ENCODE measurements around the gene CHRM4. TPM values are rescaled to one million over a fixed set of nuclear protein-coding genes. Genes with fewer than 3 reads are reported as not detected.

CHRM4 gene
- total RNA-seq, 2 experiments from 2014 or later, result not detected

- intact Hi-C loops (cut with micrococcal nuclease), result no loop called here
- Mint-ChIP-seq H3K4me1 (ENCODE audit: low read depth) (peaks cover 15% of the 10 kb centered on the region), H3K27me3 (no peaks in the 10 kb centered on the region), H3K4me3 (no peak overlapping the region), H3K9me3 (no peaks in the 10 kb centered on the region), H3K27ac (no peak overlapping the region), H3K36me3 (ENCODE audit: low read depth) (peaks cover 22% of the 10 kb centered on the region)
- CTCF ChIA-PET, result interaction anchor here (0.9 to 17.8 kb wide), 2 partner anchors 18 to 246 kb away, joined by 3 to 480 read pairs; partner anchors contain the start of gene DGKZ
- TF ChIP-seq CTCF (IDR thresholded peaks at IDR 0.05), result no peak
- POLR2A ChIA-PET, result no interaction called here
- ATAC-seq, result no peak
- no peak for DNase-seq
Observed at GRCh38 chr11:46370253-46370652, 21.3 kb downstream of the CHRM4 start.

DNA sequence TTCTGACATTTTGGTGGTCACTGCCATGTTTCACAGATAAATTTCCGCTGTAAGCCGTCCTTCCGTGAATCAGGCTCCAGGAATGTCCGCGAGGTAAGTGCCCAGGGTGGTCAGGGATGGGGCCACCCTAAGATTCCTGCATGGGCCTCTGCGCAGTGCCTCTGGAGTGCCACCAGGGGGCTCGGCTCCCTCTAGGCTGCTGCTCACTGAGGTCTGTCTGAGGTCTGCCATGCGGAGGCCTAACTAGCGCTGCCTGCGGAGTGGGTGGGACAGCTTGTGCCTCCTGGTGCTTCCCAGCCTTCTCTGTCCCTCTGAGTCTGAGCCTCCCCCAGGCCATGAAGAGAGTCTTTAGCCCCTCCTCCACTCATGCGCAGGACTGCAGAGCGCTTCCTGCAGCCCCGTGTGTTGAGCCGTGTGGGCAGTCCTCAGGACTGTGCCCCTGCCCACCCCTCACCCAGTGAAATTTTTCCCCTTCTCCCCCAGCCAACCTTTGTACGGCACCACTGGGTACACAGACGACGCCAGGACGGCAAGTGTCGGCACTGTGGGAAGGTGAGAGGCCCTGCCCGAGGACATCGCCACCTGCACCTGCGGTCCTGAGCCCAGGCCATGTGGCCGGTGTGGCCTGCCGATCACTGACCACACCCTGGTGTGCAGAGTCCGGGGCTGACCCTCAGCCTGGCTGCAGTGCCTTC lies 22.0 kb downstream of the CHRM4 start:
- ATAC-seq (peak; percentile 80), DNase-seq (peak; percentile 75)
- Mint-ChIP-seq H3K27ac (peak overlapping the region; percentile 69), H3K9me3 (no peaks in the 10 kb centered on the region), H3K36me3 (ENCODE audit: low read depth) (peaks cover 17% of the 10 kb centered on the region), H3K27me3 (no peaks in the 10 kb centered on the region), H3K4me1 (ENCODE audit: low read depth) (peaks cover 22% of the 10 kb centered on the region), H3K4me3 (no peak overlapping the region)
- TF ChIP-seq CTCF (IDR thresholded peaks at IDR 0.05), result peak; percentile 96
- ChIA-PET CTCF (interaction anchor here (1.4 to 17.8 kb wide), 3 partner anchors 18 to 39 kb away, joined by 5 to 480 read pairs (median 6); partner anchors contain the start of gene DGKZ), POLR2A (interaction anchor here (0.9 to 10.2 kb wide), 3 partner anchors 9 to 132 kb away, joined by 3 to 135 read pairs (median 3); partner anchors contain the start of gene DGKZ)
- intact Hi-C loops (cut with micrococcal nuclease), result loop anchor here (2.0 kb wide), 1 partner anchor 17 kb away; no protein-coding TSS in a partner anchor

GRCh38 chr11:46367916-46368267 lies 23.7 kb downstream of the CHRM4 start:
- ChIA-PET CTCF (interaction anchor here (0.8 to 17.8 kb wide), 13 partner anchors 10 to 303 kb away, joined by 3 to 480 read pairs (median 5); partner anchors contain the start of gene DGKZ), POLR2A (interaction anchor here (0.7 to 10.2 kb wide), 6 partner anchors 9 to 28 kb away, joined by 3 to 135 read pairs (median 3); partner anchors contain the start of genes DGKZ and MDK)
- Mint-ChIP-seq H3K27me3 (no peaks in the 10 kb centered on the region), H3K27ac (peak overlapping the region; percentile 67), H3K36me3 (ENCODE audit: low read depth) (peaks cover 17% of the 10 kb centered on the region), H3K4me1 (ENCODE audit: low read depth) (peaks cover 35% of the 10 kb centered on the region), H3K9me3 (no peaks in the 10 kb centered on the region), H3K4me3 (no peak overlapping the region)
- ATAC-seq (no peak), DNase-seq (no peak)
- TF ChIP-seq CTCF (IDR thresholded peaks at IDR 0.05), result peak; percentile 43
- intact Hi-C loops (cut with micrococcal nuclease), result loop anchor here (2.0 kb wide), 1 partner anchor 15 kb away; no protein-coding TSS in a partner anchor

DNA sequence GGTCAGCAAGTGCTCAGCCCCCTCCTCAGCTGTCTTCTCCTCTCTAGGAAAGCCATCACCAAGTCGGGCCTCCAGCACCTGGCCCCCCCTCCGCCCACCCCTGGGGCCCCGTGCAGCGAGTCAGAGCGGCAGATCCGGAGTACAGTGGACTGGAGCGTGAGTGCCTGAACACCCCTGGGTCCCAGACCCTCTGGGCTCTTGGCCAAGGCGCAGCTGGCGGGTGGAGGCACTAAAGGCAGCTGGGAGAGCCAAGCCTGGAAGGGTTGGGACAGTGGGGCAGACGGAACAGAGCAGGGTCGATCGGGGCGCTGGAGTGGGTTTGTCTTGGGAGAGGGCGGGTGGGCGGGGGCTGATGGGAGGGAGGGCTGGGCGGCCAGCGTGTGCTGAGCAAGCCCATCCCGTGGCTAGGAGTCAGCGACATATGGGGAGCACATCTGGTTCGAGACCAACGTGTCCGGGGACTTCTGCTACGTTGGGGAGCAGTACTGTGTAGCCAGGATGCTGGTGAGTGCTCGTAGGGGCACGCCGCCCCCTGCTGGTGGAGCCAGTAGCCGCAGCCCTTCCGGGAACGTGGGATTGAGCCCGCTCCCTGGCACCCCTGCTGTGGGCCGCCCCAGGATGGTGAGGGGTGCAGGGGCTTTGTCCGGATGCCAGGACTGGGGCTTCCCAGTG lies 24.2 kb downstream of the CHRM4 start:
- Mint-ChIP-seq H3K36me3 (ENCODE audit: low read depth) (peaks cover 17% of the 10 kb centered on the region), H3K27ac (peak overlapping the region; percentile 88), H3K27me3 (no peaks in the 10 kb centered on the region), H3K4me1 (ENCODE audit: low read depth) (peaks cover 40% of the 10 kb centered on the region), H3K4me3 (peak overlapping the region; percentile 42), H3K9me3 (no peaks in the 10 kb centered on the region)
- CTCF ChIA-PET, result interaction anchor here (0.8 to 17.8 kb wide), 11 partner anchors 16 to 128 kb away, joined by 3 to 480 read pairs (median 5); partner anchors contain the start of gene DGKZ
- POLR2A ChIA-PET, result interaction anchor here (0.7 to 10.2 kb wide), 6 partner anchors 9 to 28 kb away, joined by 3 to 135 read pairs (median 4); partner anchors contain the start of genes DGKZ and MDK
- DNase-seq (peak; percentile 88), ATAC-seq (peak; percentile 89)
- intact Hi-C loops (cut with micrococcal nuclease), result no loop called here
- peak; percentile 96 for TF ChIP-seq CTCF (IDR thresholded peaks at IDR 0.05)
